ENCODE measurements around the gene TPM1. TPM values are rescaled to one million over a fixed set of nuclear protein-coding genes. Genes with fewer than 3 reads are reported as not detected.

TPM1 gene
- total RNA-seq, 1 experiment from 2014 or later, result 436 TPM

GRCh38 chr15:63016234-63016633 lies 26.3 kb upstream of the TPM1 start:
- DNase-seq (ENCODE audit: low spot score), result no peak

DNA sequence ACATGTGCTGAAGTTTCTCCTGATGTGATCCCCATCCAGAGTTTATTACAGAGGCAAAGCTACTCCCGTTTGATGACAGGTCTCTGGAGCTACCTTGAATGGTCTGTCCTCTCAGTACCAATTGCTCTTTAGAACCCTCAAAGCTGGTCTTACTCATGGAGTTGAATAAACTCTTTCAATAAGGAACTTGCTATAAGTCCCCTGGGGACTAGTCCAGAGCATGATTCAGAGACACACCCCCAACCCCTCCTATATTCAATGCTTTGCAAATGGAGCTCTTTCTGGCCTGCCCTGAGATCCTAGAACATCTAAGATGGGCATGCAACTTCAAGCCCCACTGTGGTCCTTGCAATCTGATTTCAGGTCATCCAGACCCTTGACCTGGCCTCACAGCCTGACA lies 23.9 kb upstream of the TPM1 start:
- no peak for DNase-seq (ENCODE audit: low spot score)

DNA sequence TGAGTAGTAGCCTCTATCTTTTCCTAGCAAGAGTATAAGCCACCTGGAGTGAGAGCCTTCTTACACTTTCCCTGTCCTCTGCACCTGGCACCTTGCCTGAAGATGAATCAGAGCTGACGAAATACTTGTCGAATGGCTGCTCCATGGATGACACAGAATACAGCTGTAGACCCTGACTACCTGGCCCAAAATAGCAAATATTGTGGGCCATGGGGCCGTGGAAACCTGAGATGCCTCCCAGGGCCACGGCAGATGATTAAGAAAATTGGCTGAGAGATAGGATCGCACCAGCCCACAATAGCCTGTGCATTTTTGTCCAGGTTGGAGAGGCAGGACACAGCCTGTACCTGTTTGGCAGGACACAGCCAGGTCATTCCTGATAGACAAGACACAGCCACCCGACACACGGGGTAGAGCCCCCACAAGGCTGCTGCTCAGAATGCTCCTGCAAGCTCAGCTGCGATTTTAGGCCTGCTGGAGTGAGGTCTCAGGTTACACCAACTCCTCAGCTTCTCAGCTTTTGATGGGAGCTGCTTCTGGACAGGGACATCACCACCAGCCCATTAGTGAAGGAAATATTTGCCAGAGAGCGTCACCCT lies 22.9 kb upstream of the TPM1 start:
- DNase-seq (ENCODE audit: low spot score), result peak; percentile 77

- DNase-seq (ENCODE audit: low spot score), result no peak
Measured at GRCh38 chr15:63020128-63020527, 22.4 kb upstream of the TPM1 start.

GRCh38 chr15:63020759-63021430 lies 21.7 kb upstream of the TPM1 start:
- DNase-seq (ENCODE audit: low spot score), result no peak

DNA sequence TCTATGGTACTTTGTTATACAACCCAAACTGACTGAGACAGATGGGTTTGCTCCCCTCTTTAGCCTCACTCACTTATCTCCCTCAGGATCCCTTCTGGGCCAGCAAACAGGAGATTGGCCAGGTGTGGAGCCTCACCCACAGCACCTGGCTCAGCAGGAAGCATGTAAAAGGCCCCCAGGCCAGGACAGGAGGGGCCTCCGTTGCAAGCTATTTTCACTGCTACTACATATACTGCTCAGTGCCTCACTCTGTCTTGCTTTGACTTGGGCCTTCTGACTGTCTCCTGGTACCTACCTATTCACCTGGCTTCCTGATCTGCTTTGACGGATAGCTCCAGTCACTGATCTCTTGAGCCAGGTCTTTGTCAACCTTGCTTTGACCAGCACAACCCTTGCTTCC lies 20.4 kb upstream of the TPM1 start:
- DNase-seq (ENCODE audit: low spot score), result no peak

- DNase-seq (ENCODE audit: low spot score), result no peak
Measured at GRCh38 chr15:63022663-63023062, 19.9 kb upstream of the TPM1 start.

DNA sequence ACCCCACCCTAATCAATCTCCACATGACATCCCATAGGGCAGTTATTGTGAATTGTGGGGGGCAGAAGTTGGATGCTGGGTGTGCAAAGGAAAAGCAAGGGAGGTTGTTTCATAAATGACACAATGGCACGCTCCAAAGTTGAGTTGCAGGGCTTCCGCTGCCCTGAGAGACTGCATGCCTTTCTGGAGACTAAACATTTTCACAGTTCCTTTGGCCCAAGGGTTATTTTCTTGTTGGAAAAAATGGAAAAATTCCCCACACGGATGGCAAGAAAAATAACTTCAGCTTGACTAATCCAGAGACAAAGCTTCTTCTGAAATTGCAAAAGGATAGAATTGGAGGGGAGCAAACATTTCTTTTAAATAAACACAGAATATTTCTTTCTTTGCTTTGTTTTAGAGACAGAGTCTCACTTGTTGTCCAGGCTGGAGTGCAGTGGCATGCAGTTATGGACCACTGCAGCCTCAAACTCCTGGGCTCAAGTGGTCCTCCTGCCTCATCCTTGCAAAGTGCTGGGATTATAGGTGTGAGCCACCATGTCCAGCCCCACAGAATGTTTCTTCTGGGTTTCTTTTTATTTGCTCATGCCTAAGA lies 19.1 kb upstream of the TPM1 start:
- DNase-seq (ENCODE audit: low spot score), result peak; percentile 33

DNA sequence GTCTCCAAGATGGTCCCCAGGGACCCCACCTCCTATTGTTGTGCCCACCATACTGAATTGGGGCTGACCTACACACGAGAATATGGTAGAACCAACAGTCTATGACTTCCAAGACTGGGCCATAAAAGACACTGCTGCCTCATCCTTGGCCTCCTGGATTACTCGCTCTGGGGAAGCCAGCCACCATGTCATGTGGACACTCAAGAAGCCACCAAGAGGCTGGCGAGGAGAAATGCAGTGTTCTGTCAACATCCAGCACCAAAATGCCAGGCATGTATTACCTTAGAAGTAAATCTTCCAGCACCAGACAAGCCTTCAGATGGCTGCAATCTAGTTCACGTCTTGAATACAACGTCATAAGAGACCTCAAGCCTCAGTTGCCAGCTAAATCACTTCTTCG lies 17.1 kb upstream of the TPM1 start:
- DNase-seq (ENCODE audit: low spot score), result no peak

DNA sequence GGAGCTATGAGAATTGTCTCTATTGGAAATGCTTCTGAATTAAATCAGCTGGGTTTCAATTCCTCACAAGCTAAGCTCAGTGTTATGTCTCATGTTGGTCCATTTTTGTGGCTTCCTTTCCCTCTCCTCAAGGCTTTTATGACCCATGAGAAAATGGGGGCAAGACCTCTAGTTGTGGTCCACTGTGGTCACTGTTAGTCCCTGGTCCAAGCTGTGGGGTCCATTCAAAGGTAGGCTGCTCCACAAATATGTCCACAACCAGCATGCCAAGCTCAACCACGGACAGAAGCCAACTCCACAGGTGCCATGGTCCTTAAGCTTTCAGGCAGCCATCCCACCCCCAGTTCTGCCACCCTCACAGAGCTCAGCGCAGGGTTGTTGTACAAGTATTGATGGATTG lies 14.9 kb upstream of the TPM1 start:
- DNase-seq (ENCODE audit: low spot score), result no peak

GRCh38 chr15:63028442-63029110 lies 14.0 kb upstream of the TPM1 start:
- DNase-seq (ENCODE audit: low spot score), result no peak

GRCh38 chr15:63029676-63030075 lies 12.9 kb upstream of the TPM1 start:
- DNase-seq (ENCODE audit: low spot score), result no peak

GRCh38 chr15:63030101-63030551 lies 12.4 kb upstream of the TPM1 start:
- no peak for DNase-seq (ENCODE audit: low spot score)

- no peak for DNase-seq (ENCODE audit: low spot score)
Measured at GRCh38 chr15:63034578-63034977, 8.0 kb upstream of the TPM1 start.

DNA sequence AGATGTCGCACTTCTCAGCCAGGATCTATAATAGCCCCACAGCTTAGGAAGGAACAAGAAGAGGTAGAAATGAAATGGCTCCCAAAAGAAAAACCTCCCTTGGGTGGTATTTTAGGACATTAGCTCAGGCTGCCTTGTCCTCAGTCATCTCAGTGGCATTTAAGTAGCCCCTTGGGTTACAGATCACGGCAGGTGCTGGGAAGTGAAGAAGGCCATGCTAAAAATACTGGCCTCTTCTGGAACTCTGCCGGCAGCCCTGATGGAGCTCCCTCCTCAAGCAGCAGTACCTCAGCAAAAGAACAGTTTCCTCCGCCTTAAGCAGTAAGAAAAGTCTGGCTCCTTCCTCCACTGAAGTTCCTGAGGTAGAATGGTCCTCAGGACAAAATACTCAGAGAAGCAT lies 7.3 kb upstream of the TPM1 start:
- no peak for DNase-seq (ENCODE audit: low spot score)

DNA sequence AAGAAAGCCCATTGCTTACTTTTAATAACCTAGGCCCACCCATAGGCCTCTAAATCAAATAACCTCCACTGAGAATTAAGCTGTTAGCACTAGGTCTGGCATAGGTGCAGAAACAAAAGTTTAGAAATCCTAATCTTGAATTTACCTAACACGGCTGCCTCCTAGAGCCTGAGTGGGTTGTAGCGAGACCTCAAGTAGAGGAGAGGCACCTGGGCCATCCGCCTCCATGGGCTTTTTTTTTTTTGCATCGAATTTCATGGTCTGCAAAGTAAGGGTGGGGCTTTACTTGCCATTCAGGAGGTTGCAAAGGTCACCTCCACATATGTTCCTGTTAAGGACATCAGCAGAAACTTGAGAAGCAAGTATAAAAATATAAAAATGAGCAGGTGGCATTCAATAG lies 6.6 kb upstream of the TPM1 start:
- no peak for DNase-seq (ENCODE audit: low spot score)

DNA sequence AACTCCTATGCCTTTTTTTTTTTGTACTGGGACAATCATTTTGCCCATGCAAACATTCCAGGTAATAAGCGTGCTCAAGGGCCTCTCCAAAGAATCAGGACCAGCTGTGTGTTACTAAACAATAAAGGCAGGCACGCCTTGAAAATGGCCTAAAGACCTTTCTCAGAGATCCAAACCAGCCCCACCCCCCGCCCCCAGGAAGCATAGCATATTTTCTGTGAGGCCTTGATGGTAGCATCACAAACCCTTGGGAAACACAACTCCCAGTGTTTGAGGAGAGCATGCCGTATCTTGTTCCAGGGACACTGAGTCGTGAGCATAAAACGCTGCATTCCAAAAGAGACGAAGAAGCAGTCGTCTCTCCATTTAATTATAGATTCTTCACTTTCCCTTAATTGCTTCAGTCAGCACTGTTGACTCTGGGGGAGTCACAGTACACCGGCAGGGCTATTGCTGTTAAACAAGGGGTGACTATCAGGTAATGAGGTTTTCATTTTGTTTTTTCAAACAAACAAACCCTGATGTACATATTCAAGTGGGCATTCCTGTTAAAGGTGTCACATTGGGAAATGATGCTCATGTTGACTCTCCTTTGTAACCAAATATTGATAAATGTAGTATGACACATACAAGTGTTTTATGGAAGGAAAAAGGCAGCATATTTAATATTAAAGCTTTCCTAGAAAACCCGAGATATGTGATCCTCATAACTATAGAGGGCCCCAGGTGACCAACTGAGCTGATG lies 4.4 kb upstream of the TPM1 start:
- no peak for DNase-seq (ENCODE audit: low spot score)

GRCh38 chr15:63038926-63039673 lies 3.4 kb upstream of the TPM1 start:
- no peak for DNase-seq (ENCODE audit: low spot score)

- no peak for DNase-seq (ENCODE audit: low spot score)
Measured at GRCh38 chr15:63039811-63040210, 2.7 kb upstream of the TPM1 start.

DNA sequence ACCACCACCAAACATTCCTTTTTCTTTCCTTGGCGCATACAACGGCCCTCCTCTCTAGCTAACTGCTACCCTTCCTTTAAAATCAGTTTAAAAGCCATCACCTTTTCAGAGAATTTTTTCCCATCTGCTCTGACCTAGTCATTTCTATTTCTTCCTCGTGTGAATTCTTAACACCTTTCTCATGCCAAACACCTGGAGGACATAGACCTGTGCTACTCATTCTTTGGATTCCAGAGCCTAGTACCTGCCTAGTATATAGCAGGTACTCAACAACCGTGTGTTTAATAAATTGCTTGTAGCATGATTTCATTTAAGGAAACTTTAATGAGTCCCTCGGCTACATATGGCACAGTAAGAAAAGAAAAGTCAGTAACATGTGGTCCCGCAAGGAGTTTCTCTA lies 2.0 kb upstream of the TPM1 start:
- no peak for DNase-seq (ENCODE audit: low spot score)

DNA sequence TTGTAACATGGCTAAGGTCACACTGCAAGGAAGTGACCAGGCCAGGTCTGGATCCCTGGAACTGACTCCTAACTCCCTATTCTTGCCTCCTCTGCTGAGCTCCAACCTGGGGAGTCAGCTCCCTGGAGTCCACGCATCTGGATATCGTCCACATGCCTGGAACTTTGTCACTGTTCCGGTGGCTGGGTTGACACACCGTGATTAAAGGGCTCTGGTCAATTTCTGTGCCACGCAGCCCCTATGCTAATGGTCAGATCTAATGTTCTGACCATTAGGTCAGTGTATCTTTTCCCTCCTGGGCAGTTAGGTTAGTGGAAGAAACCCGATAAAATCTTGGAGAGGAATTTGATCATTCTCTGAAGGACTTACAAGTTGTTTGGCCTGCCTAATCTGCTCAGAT lies 1.6 kb upstream of the TPM1 start:
- DNase-seq (ENCODE audit: low spot score), result no peak
